GM12891 (cell line): Measurements from ENCODE around the gene PLIN1.

ENCODE experiments used
- POLR2A ChIP-seq: IDR thresholded peaks from 2 replicates; pipeline ENCODE4 v1.6.1; 2011; ENCODE audit warnings: low read depth, low read length, control low read depth
- POLR2AphosphoS5 ChIP-seq: IDR thresholded peaks from 2 replicates; pipeline ENCODE4 v1.6.1; 2011; ENCODE audit warnings: low read depth, low read length, control low read depth

DNA sequence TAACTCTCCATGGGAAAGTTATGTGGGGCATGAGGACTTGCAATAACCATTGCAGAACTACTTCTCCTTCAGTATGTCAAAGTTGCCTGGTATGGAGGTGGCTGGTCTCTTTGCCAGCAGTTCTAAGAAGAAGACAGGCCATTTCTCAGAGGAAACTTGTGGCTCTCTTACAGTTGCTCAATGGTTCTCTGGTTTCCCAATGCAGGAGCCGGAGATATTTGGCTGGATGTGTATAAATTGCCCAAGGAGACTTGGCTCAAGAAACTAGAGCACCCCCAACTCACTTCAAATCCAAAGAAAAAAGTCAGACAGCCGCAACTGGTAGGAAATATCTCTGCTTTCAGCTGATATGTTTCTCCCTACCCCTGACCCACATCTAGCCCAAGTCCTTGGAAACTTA, 35.6 kb upstream of the PLIN1 start:
- TF ChIP-seq POLR2AphosphoS5, result no peak
- no peak for TF ChIP-seq POLR2A
